PC-3 (cell line): ENCODE data around the gene SLCO2A1. TPM values are rescaled to one million over a fixed set of nuclear protein-coding genes. Genes with fewer than 3 reads are reported as not detected.

Experiments used
- ATAC-seq: fragments of 200-7000 bp; cut with Tn5 transposase; 2 replicates; pipeline ENCODE4 v1.9.1; 2020; ENCODE audit warnings: mild to moderate bottlenecking, moderate library complexity
- BruUV-seq: library from RNA; stranded (reverse); fragments of 400-500 nt; replicated peaks from 2 replicates; lab custom pipeline; 2021; lab: Mats Ljungman, UMichigan
- CTCF ChIA-PET: fragments of 300-600 bp; sonication (Branson Sonifier 250); formaldehyde crosslinking; loops from one replicate; lab custom pipeline; 2022; ENCODE audit warnings: antibody characterized with exemption; lab: Charles Lee
- POLR2A ChIA-PET: fragments of 300-600 bp; sonication (Branson Sonifier 250); formaldehyde crosslinking; loops from one replicate; lab custom pipeline; 2022; ENCODE audit warnings: antibody characterized with exemption; ENCODE audit not compliant: unreplicated experiment; lab: Charles Lee
- DNase-seq: peaks from one replicate; pipeline ENCODE4 v3.0.0-alpha.2; 2015
- H2AFZ ChIP-seq: fragments of 300-600 bp; sonication (generic); 2 replicates; pipeline ENCODE4 v1.6.0; 2016; ENCODE audit warnings: antibody characterized with exemption, low read length
- H3F3A ChIP-seq: fragments of 300-600 bp; sonication (generic); one replicate; pipeline ENCODE4 v1.6.0; 2017; ENCODE audit warnings: antibody characterized with exemption, low read length, control low read depth, mild to moderate bottlenecking; ENCODE audit not compliant: unreplicated experiment
- H3K27ac ChIP-seq: fragments of 300-600 bp; sonication (generic); 2 replicates; pipeline ENCODE4 v1.5.1; 2016; ENCODE audit warnings: mild to moderate bottlenecking, low read length
- H3K27me3 ChIP-seq: fragments of 300-600 bp; sonication (generic); 2 replicates; pipeline ENCODE4 v1.6.1; 2016; ENCODE audit warnings: low read length, mixed read lengths
- H3K36me3 ChIP-seq: fragments of 300-600 bp; sonication (generic); 2 replicates; pipeline ENCODE4 v1.6.1; 2016; ENCODE audit warnings: low read depth, mixed run types, low read length, mixed read lengths
- H3K4me1 ChIP-seq: fragments of 300-600 bp; sonication (generic); 2 replicates; pipeline ENCODE4 v1.5.1; 2016; ENCODE audit warnings: low read length; ENCODE audit not compliant: insufficient read depth
- H3K4me2 ChIP-seq: fragments of 300-600 bp; sonication (generic); 2 replicates; pipeline ENCODE4 v1.6.0; 2016; ENCODE audit warnings: low read length
- H3K4me3 ChIP-seq: fragments of 300-600 bp; sonication (generic); 2 replicates; pipeline ENCODE4 v1.5.1; 2016; ENCODE audit warnings: mild to moderate bottlenecking, low read length, mixed read lengths
- H3K79me2 ChIP-seq: fragments of 300-600 bp; sonication (generic); 2 replicates; pipeline ENCODE4 v1.6.1; 2017; ENCODE audit warnings: low read length, mixed read lengths
- H3K9ac ChIP-seq: fragments of 300-600 bp; sonication (generic); 2 replicates; pipeline ENCODE4 v1.6.0; 2016; ENCODE audit warnings: mild to moderate bottlenecking, low read length
- H3K9me2 ChIP-seq: fragments of 300-600 bp; sonication (generic); replicated peaks from 2 replicates; pipeline ENCODE4 v1.6.1; 2016; ENCODE audit warnings: mixed run types, low read length, mixed read lengths
- H3K9me3 ChIP-seq: fragments of 300-600 bp; sonication (generic); 2 replicates; pipeline ENCODE4 v1.6.1; 2016; ENCODE audit warnings: low read length, mixed read lengths
- H4K20me1 ChIP-seq: fragments of 300-600 bp; sonication (generic); 2 replicates; pipeline ENCODE4 v1.6.1; 2016; ENCODE audit warnings: low read length, mixed read lengths
- EZH2 ChIP-seq: fragments of 300-600 bp; sonication (generic); IDR thresholded peaks from one replicate; pipeline ENCODE4 v1.6.1; 2017; ENCODE audit warnings: antibody characterized with exemption, mild to moderate bottlenecking, low read length; ENCODE audit not compliant: unreplicated experiment
- EZH2phosphoT487 ChIP-seq: fragments of 300-600 bp; sonication (generic); IDR thresholded peaks from 2 replicates; pipeline ENCODE4 v1.6.1; 2018; ENCODE audit warnings: mild to moderate bottlenecking, antibody characterized with exemption, low read length, borderline replicate concordance
- intact Hi-C: fragments of 100-400 bp; cut with micrococcal nuclease; formaldehyde crosslinking; loops from 2 replicates; pipeline ENCODE4 v1.9.0; 2023
- total RNA-seq: library from RNA; depleted of rRNA; stranded (reverse); fragments of >200 nt; gene quantifications from 2 replicates; pipeline ENCODE4 v1.2.3, GENCODE V29; 2014
- TF ChIP-seq, protein P1 (sequence below): fragments of 300-600 bp; sonication (generic); conservative IDR thresholded peaks from 2 replicates; pipeline ENCODE4 v1.5.1; 2017; ENCODE audit warnings: antibody characterized with exemption, low read depth, mild to moderate bottlenecking, low read length

Gene SLCO2A1
- total RNA-seq, 1 experiment from 2014 or later = not detected

GRCh38 chr3:133884054-133884886 is 145.5 kb downstream of the SLCO2A1 start:
- no peak overlapping the region for H2AFZ ChIP-seq
- TF ChIP-seq EZH2 (no peak), EZH2phosphoT487 (no peak)
- TF ChIP-seq, protein P1, sequence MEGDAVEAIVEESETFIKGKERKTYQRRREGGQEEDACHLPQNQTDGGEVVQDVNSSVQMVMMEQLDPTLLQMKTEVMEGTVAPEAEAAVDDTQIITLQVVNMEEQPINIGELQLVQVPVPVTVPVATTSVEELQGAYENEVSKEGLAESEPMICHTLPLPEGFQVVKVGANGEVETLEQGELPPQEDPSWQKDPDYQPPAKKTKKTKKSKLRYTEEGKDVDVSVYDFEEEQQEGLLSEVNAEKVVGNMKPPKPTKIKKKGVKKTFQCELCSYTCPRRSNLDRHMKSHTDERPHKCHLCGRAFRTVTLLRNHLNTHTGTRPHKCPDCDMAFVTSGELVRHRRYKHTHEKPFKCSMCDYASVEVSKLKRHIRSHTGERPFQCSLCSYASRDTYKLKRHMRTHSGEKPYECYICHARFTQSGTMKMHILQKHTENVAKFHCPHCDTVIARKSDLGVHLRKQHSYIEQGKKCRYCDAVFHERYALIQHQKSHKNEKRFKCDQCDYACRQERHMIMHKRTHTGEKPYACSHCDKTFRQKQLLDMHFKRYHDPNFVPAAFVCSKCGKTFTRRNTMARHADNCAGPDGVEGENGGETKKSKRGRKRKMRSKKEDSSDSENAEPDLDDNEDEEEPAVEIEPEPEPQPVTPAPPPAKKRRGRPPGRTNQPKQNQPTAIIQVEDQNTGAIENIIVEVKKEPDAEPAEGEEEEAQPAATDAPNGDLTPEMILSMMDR = no peak
- no peak overlapping the region for H3K27ac ChIP-seq
- no peaks in the 10 kb centered on the region for H3K27me3 ChIP-seq
- no peaks in the 10 kb centered on the region for H3K4me1 ChIP-seq
- H3K9ac ChIP-seq = no peak overlapping the region
- ATAC-seq = no peak
- intact Hi-C loops = no loop called here
- POLR2A ChIA-PET = interaction anchor here (0.5 kb wide), 1 partner anchor 1934 kb away, joined by 4 read pairs; no protein-coding TSS in a partner anchor
- CTCF ChIA-PET = interaction anchor here (0.6 kb wide), 1 partner anchor 221 kb away, joined by 6 read pairs; no protein-coding TSS in a partner anchor
- no peaks in the 10 kb centered on the region for H4K20me1 ChIP-seq
- H3K9me3 ChIP-seq = no peaks in the 10 kb centered on the region
- no peak for DNase-seq
- H3K4me2 ChIP-seq = no peak overlapping the region
- H3K36me3 ChIP-seq = no peaks in the 10 kb centered on the region
- BruUV-seq = no TSS peak
- H3K9me2 ChIP-seq = no peaks in the 10 kb centered on the region
- H3K79me2 ChIP-seq = no peaks in the 10 kb centered on the region
- no peaks in the 10 kb centered on the region for H3F3A ChIP-seq
- H3K4me3 ChIP-seq = no peak overlapping the region

GRCh38 chr3:133883641-133884040 is 146.1 kb downstream of the SLCO2A1 start:
- H3K9me3 ChIP-seq = no peaks in the 10 kb centered on the region
- no peaks in the 10 kb centered on the region for H3K36me3 ChIP-seq
- H3F3A ChIP-seq = no peaks in the 10 kb centered on the region
- TF ChIP-seq, protein P1 = no peak
- TF ChIP-seq EZH2phosphoT487 (no peak), EZH2 (no peak)
- H3K4me2 ChIP-seq = no peak overlapping the region
- no peak for ATAC-seq
- no peaks in the 10 kb centered on the region for H3K27me3 ChIP-seq
- ChIA-PET POLR2A (no interaction called here), CTCF (no interaction called here)
- DNase-seq = no peak
- no peak overlapping the region for H3K9ac ChIP-seq
- H3K9me2 ChIP-seq = no peaks in the 10 kb centered on the region
- H3K4me1 ChIP-seq = no peaks in the 10 kb centered on the region
- intact Hi-C loops = no loop called here
- no peak overlapping the region for H3K4me3 ChIP-seq
- no TSS peak for BruUV-seq
- H3K79me2 ChIP-seq = no peaks in the 10 kb centered on the region
- H3K27ac ChIP-seq = no peak overlapping the region
- no peaks in the 10 kb centered on the region for H4K20me1 ChIP-seq
- H2AFZ ChIP-seq = no peak overlapping the region
